IMR-90 (cell line): ENCODE results near the gene FMNL1.

Experiments used
- BHLHE40 ChIP-seq: fragments of 150-350 bp; IDR thresholded peaks from 2 replicates; pipeline ENCODE4 v1.6.1; 2016; ENCODE audit warnings: mild to moderate bottlenecking, low read depth, low read length
- CEBPB ChIP-seq: IDR thresholded peaks from 2 replicates; pipeline ENCODE4 v1.6.1; 2012; ENCODE audit warnings: low read depth, low read length, improper control_type of control experiment
- CHD1 ChIP-seq: IDR thresholded peaks from 2 replicates; pipeline ENCODE4 v1.6.1; 2012; ENCODE audit warnings: low read depth, low read length, improper control_type of control experiment
- FOS ChIP-seq: fragments of 150-350 bp; IDR thresholded peaks from 2 replicates; pipeline ENCODE4 v1.6.1; 2016; ENCODE audit warnings: low read depth, low read length
- MAFK ChIP-seq: IDR thresholded peaks from 2 replicates; pipeline ENCODE4 v1.6.1; 2012; ENCODE audit warnings: low read depth, low read length, improper control_type of control experiment
- MAZ ChIP-seq: IDR thresholded peaks from 2 replicates; pipeline ENCODE4 v1.6.1; 2012; ENCODE audit warnings: low read depth, mild to moderate bottlenecking, low read length, improper control_type of control experiment, moderate library complexity, borderline replicate concordance
- MXI1 ChIP-seq: IDR thresholded peaks from 2 replicates; pipeline ENCODE4 v1.6.1; 2012; ENCODE audit warnings: low read depth, mild to moderate bottlenecking, low read length, moderate library complexity, borderline replicate concordance
- POLR2A ChIP-seq: IDR thresholded peaks from 2 replicates; pipeline ENCODE4 v1.6.1; 2012; ENCODE audit warnings: mild to moderate bottlenecking, low read depth, low read length
- RAD21 ChIP-seq: IDR thresholded peaks from 2 replicates; pipeline ENCODE4 v1.6.1; 2012; ENCODE audit warnings: low read length, improper control_type of control experiment
- RCOR1 ChIP-seq: IDR thresholded peaks from 2 replicates; pipeline ENCODE4 v1.6.1; 2012; ENCODE audit warnings: mild to moderate bottlenecking, low read length, improper control_type of control experiment; ENCODE audit not compliant: insufficient replicate concordance
- RFX5 ChIP-seq: IDR thresholded peaks from 2 replicates; pipeline ENCODE4 v1.8.0; 2012; ENCODE audit warnings: low read depth, mild to moderate bottlenecking, low read length, moderate library complexity
- TF ChIP-seq, protein P1 (sequence below): conservative IDR thresholded peaks from 2 replicates; pipeline ENCODE4 v1.5.1; 2012; ENCODE audit warnings: mild to moderate bottlenecking, low read depth, low read length, improper control_type of control experiment
- TF ChIP-seq, protein P2 (sequence below): fragments of 150-350 bp; IDR thresholded peaks from 2 replicates; pipeline ENCODE4 v1.6.1; 2017; ENCODE audit warnings: mild to moderate bottlenecking, antibody characterized with exemption, low read length, low read depth
- TF ChIP-seq, protein P3 (sequence below): fragments of 150-350 bp; IDR thresholded peaks from 2 replicates; pipeline ENCODE4 v1.6.1; 2016; ENCODE audit warnings: low read depth, mild to moderate bottlenecking, low read length, moderate library complexity, borderline replicate concordance

DNA sequence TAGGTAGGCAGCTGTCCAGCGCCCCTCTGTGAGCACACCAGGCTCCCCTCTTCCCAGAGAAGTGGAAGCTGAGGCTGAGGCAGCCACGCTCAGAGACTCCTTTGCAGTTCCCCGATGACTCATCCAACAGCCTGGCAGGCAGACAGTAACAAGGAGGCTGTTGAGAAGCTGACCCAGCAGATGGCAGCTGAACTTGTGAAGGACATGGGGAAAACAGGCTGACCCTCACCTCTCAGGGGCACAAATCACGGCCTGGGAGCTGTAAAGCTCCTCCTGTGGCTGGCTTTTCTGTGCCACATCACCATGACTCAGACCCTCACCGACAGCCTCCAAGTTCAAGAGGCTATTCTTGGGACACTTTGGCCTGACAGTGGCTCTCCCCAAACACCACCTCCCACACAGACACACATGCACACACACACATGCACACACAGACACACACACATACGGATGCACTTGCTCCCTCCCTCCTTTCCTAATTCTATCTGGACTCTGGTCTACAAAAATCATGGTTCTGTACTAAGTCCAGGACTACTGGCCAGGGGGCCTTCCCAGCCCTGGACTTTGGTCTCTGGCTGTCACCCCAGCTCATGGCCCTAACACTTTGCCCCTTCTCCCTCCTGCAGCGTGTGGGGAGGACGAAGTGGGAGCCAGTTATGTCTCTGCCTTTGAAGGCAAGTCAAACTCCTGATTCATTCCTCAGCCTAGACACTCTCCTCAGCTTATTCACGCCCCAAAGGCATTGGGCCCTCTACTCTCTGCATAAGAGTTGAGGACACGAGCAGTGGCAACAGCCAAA, 71.9 kb downstream of the FMNL1 start:
- TF ChIP-seq, protein P1, sequence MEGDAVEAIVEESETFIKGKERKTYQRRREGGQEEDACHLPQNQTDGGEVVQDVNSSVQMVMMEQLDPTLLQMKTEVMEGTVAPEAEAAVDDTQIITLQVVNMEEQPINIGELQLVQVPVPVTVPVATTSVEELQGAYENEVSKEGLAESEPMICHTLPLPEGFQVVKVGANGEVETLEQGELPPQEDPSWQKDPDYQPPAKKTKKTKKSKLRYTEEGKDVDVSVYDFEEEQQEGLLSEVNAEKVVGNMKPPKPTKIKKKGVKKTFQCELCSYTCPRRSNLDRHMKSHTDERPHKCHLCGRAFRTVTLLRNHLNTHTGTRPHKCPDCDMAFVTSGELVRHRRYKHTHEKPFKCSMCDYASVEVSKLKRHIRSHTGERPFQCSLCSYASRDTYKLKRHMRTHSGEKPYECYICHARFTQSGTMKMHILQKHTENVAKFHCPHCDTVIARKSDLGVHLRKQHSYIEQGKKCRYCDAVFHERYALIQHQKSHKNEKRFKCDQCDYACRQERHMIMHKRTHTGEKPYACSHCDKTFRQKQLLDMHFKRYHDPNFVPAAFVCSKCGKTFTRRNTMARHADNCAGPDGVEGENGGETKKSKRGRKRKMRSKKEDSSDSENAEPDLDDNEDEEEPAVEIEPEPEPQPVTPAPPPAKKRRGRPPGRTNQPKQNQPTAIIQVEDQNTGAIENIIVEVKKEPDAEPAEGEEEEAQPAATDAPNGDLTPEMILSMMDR: peak; percentile 32; the same call in 1 of the 2 replicates
- TF ChIP-seq MAZ (no peak), BHLHE40 (peak; percentile 60; the same call in 1 of the 2 replicates), POLR2A (no peak), RAD21 (peak; percentile 29), MAFK (peak; percentile 64; the same call in 1 of the 2 replicates), CHD1 (0 out of 2 replicates have a peak, but pooled peaks have one; percentile 46), RFX5 (no peak), FOS (peak; percentile 98), CEBPB (no peak), RCOR1 (peak; percentile 65), MXI1 (0 out of 2 replicates have a peak, but pooled peaks have one; percentile 48)
- TF ChIP-seq, protein P2, sequence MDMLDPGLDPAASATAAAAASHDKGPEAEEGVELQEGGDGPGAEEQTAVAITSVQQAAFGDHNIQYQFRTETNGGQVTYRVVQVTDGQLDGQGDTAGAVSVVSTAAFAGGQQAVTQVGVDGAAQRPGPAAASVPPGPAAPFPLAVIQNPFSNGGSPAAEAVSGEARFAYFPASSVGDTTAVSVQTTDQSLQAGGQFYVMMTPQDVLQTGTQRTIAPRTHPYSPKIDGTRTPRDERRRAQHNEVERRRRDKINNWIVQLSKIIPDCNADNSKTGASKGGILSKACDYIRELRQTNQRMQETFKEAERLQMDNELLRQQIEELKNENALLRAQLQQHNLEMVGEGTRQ: no peak
- TF ChIP-seq, protein P3, sequence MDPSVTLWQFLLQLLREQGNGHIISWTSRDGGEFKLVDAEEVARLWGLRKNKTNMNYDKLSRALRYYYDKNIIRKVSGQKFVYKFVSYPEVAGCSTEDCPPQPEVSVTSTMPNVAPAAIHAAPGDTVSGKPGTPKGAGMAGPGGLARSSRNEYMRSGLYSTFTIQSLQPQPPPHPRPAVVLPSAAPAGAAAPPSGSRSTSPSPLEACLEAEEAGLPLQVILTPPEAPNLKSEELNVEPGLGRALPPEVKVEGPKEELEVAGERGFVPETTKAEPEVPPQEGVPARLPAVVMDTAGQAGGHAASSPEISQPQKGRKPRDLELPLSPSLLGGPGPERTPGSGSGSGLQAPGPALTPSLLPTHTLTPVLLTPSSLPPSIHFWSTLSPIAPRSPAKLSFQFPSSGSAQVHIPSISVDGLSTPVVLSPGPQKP: no peak
